Lower leg skin (tissue), 4 donors: Measurements from ENCODE around the gene MPP1. TPM values are rescaled to one million over a fixed set of nuclear protein-coding genes. Genes with fewer than 3 reads are reported as not detected.

Experiments used
- DNase-seq, 2 donors: peaks; one replicate each; pipeline ENCODE4 v3.0.0-alpha.2; 2019; ENCODE audit warnings: low spot score in 2 of 2
- H3K4me3 ChIP-seq: fragments of 200-600 bp; sonication (generic); 2 replicates; pipeline ENCODE4 v1.5.1; 2017; ENCODE audit warnings: mild to moderate bottlenecking, low read depth; ENCODE audit not compliant: poor library complexity, severe bottlenecking
- POLR2A ChIP-seq, 2 donors: fragments of 450-650 bp; IDR thresholded peaks; one replicate each; pipeline ENCODE4 v1.6.1; 2016 to 2017; ENCODE audit warnings: antibody characterized with exemption in 2 of 2, mild to moderate bottlenecking in 1 of 2, moderate library complexity in 1 of 2
- WGBS, 2 donors: methylation state at CpG; one replicate each; pipeline ENCODE4 v1.1.5; 2018; 5-methylcytosine and 5-hydroxymethylcytosine counted together
- intact Hi-C: fragments of 100-400 bp; cut with DNase I; formaldehyde crosslinking; loops from one replicate; pipeline ENCODE4 v1.15.0; 2023; ENCODE audit warnings: low total_unique reads
- total RNA-seq, 4 donors: library from RNA; depleted of rRNA; stranded (reverse); fragments of >200 nt; gene quantifications; one replicate each; pipeline ENCODE4 v1.1.0, GENCODE V29; 2016
- TF ChIP-seq, protein P1 (sequence below), 3 donors: fragments of 450-650 bp; IDR thresholded peaks; one replicate each; pipeline ENCODE4 v1.5.1; 2016; ENCODE audit warnings: antibody characterized with exemption in 3 of 3, mild to moderate bottlenecking in 3 of 3, moderate library complexity in 2 of 3

The MPP1 gene
- total RNA-seq, 4 donors from 2014 or later = 8.7 to 14.5 (median 10.5) TPM

DNA sequence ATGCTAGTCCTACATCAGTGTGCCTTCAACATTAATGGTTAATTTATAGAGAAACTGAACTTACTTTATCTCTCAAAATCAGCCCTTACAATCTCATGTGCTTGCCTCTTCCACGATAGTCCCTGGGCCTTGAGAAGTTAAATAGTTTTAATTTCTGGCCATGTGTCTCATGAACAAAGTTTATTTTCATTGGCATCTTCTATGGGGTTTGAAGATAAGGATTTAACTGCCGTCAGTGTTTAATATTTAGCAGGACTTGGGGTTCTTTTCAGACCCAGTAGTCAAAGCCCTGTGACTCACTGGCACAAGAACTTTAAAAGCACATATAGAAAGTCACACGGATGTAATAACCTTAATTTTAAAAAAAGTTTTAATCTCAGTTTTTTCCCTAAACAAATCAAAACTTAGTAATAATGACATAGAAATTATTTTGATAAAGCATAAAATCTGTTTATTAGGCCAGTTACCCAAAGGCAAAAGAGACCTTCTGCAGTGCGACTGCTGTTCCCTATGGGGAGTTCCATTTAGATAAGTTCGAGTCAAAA, 10.1 kb upstream of the MPP1 start:
- DNase-seq = no peak
- WGBS, 2 donors = 76 to 85% methylated on average over 5 of the region's 5 CpGs
- H3K4me3 ChIP-seq = no peak overlapping the region
- intact Hi-C loops = no loop called here
- no peak for TF ChIP-seq POLR2A (IDR thresholded peaks at IDR 0.05)
- TF ChIP-seq, protein P1, sequence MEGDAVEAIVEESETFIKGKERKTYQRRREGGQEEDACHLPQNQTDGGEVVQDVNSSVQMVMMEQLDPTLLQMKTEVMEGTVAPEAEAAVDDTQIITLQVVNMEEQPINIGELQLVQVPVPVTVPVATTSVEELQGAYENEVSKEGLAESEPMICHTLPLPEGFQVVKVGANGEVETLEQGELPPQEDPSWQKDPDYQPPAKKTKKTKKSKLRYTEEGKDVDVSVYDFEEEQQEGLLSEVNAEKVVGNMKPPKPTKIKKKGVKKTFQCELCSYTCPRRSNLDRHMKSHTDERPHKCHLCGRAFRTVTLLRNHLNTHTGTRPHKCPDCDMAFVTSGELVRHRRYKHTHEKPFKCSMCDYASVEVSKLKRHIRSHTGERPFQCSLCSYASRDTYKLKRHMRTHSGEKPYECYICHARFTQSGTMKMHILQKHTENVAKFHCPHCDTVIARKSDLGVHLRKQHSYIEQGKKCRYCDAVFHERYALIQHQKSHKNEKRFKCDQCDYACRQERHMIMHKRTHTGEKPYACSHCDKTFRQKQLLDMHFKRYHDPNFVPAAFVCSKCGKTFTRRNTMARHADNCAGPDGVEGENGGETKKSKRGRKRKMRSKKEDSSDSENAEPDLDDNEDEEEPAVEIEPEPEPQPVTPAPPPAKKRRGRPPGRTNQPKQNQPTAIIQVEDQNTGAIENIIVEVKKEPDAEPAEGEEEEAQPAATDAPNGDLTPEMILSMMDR (IDR thresholded peaks at IDR 0.05) = no peak

DNA sequence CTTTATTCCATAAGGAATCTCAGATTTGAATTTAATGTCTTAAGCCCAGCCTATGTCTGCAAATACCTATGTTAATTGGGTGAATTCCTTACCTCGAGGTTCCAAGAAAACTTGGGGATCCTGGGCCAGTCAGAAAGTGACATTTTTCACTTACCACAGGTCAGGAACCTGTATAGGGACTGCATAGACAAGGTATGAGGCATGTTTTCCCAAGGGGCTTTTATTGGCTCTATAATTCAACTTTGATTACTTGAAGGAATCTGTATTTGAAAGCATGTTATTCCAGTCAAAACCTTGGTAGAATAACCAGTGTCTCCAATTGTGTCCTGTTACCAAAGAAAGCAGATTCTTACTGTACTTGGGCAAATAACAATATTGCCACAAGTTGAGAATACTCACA, 8.5 kb upstream of the MPP1 start:
- TF ChIP-seq, protein P1 (IDR thresholded peaks at IDR 0.05) = no peak
- TF ChIP-seq POLR2A (IDR thresholded peaks at IDR 0.05) = no peak
- DNase-seq = no peak
- intact Hi-C loops = no loop called here
- no peak overlapping the region for H3K4me3 ChIP-seq
- WGBS, 2 donors = 15 to 28% methylated on average over 1 of the region's 1 CpG

DNA sequence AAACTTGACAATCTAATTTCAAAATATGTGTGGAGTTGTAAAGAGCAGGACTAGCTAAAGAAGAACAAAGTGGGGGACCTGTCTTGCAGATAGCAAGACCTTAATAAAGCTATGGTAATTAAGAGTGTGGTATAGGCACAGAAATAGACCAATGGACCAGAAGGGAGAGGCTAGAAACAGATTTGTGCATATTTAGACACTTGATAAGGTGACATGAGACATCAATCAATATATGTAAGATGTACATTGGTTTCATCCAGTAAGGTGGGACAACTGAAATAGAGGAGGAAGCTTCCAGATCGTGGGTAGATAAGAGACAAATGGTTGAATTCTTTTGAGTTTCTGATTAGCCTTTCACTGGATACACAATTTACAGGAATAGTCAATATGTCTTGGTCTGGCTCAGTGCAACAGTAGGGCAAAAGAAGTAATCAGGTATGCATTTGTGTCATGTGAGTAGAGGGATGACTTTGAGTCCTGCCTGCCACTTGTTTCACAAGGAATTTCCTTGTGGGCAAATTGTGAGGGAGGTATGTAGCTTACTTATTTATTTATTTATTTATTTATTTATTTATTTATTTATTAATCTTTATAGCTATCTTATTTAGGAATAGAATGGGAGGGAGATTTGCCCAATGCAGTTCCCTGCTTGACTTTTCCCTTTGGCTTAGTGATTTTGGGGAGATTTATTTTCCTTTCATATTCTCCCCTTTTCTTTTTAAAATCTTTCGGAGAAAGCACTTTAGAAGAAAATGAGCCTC, 7.2 kb upstream of the MPP1 start:
- WGBS, 2 donors = 68 to 94% methylated on average over 2 of the region's 2 CpGs
- intact Hi-C loops = no loop called here
- no peak overlapping the region for H3K4me3 ChIP-seq
- TF ChIP-seq, protein P1 (IDR thresholded peaks at IDR 0.05) = no peak
- TF ChIP-seq POLR2A (IDR thresholded peaks at IDR 0.05) = no peak
- no peak for DNase-seq

- DNase-seq = no peak
- no peak for TF ChIP-seq POLR2A (IDR thresholded peaks at IDR 0.05)
- TF ChIP-seq, protein P1 (IDR thresholded peaks at IDR 0.05) = no peak
- intact Hi-C loops = no loop called here
- H3K4me3 ChIP-seq = no peak overlapping the region
- 75 to 88% methylated on average over 1 of the region's 1 CpG for WGBS, 2 donors
These were observed 4.8 kb upstream of the MPP1 start for GRCh38 chrX:154809939-154810665.

GRCh38 chrX:154806837-154807501, 1.7 kb upstream of the MPP1 start:
- DNase-seq = no peak
- intact Hi-C loops = no loop called here
- 93 to 94% methylated on average over 5 of the region's 5 CpGs for WGBS, 2 donors
- TF ChIP-seq, protein P1 (IDR thresholded peaks at IDR 0.05) = no peak
- TF ChIP-seq POLR2A (IDR thresholded peaks at IDR 0.05) = no peak
- no peak overlapping the region for H3K4me3 ChIP-seq
